Measurements from ENCODE around the gene DTD1.

DNA sequence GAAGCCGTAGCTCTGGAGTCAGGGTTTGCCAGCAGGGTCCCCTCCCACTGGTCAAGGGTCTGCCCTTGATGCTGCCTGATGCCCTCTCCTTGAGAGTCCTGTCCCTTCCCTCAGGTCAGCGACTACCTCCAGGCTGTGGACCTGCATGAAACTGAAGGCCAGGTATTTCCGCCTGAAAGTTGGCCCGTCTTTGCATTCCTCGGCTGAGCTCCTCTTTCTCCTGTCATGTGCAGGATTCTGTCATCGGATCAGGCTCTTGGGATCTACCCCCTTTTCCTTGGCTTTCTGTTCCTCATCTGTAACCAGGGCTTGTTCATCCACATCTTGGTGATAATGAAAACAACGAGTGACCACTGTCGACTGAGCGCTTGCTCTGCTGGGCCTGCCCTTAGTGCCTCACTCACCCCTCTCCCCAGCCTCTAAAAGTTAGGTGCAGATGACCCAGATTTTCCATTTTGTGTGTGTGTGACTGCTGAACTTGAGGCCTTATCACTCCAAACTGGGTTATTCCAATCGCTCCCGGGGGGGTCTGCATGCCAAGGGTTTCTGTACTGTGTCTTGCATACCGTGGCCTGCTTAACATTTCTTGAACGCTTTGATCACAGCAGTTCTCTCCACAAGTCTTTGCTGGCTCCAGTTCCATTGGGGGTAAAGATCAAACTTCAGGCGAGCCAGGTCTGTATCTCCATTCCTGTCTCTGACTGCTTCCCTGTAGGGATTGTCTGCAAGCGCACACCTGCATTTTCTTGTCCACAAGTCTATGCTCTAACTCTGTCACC, 81.6 kb downstream of the DTD1 start:
- TF ChIP-seq POLR2A (IDR thresholded peaks at IDR 0.05): no peak
- TF ChIP-seq, protein P1, sequence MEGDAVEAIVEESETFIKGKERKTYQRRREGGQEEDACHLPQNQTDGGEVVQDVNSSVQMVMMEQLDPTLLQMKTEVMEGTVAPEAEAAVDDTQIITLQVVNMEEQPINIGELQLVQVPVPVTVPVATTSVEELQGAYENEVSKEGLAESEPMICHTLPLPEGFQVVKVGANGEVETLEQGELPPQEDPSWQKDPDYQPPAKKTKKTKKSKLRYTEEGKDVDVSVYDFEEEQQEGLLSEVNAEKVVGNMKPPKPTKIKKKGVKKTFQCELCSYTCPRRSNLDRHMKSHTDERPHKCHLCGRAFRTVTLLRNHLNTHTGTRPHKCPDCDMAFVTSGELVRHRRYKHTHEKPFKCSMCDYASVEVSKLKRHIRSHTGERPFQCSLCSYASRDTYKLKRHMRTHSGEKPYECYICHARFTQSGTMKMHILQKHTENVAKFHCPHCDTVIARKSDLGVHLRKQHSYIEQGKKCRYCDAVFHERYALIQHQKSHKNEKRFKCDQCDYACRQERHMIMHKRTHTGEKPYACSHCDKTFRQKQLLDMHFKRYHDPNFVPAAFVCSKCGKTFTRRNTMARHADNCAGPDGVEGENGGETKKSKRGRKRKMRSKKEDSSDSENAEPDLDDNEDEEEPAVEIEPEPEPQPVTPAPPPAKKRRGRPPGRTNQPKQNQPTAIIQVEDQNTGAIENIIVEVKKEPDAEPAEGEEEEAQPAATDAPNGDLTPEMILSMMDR (IDR thresholded peaks at IDR 0.05): no peak

Data from esophagus squamous epithelium (tissue), 4 donors.